ENCODE measurements around the gene CDCA7. TPM values are rescaled to one million over a fixed set of nuclear protein-coding genes. Genes with fewer than 3 reads are reported as not detected.

CDCA7 gene
- polyA plus RNA-seq, 1 of the 3 experiments (the other 2 are of a cell fraction), result 19.1 TPM

DNA sequence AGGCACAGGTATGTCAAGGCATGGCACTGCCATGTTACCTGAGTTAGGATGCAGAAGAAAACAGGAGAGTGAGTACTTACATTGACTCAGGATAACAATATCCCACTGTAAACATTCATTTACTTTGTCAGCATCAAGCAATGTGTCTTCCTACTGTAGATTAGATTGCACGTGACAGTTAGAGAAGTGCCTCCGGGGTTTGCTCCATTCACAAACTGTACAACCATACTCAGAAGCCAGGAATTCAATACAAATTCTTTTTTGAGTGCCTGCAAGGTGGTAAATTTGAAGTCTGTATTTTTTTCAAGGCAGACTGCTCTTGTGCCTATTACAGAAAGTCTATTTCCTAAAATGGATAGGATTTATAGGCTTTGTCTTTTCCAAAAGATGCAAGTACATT is 34.1 kb downstream of the CDCA7 start:
- POLR2A ChIA-PET, result no interaction called here
- H4K20me1 ChIP-seq (ENCODE audit: insufficient read depth), result no peaks in the 10 kb centered on the region

DNA sequence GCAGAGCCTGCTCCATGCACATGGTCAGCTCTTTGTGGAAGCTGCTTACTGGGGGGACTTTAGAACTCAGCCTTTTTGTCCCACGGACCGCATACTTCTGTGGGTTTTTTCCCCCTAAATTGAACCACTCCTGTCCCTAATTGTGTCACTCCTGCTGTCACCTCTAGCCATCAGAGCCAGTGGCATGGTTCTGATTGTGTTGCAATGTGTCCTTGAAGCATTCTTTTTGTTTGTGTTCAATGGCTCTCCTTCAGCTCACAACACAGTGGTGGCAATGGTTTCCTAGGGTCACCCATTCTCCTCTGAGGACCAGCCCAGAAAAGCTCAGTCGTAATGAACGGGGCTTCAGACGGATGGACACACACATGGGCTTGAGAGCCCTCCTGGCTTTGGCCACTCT is 35.4 kb downstream of the CDCA7 start:
- Histone ChIP-seq H3K36me3 (replicated peaks in 1 of 2; ENCODE audit: control insufficient read depth in 1 of 2, insufficient read depth in 2 of 2, low read length in 1 of 2) (no peaks in the 10 kb centered on the region), H4K20me1 (ENCODE audit: insufficient read depth) (no peaks in the 10 kb centered on the region), H3K9me2 (no peaks in the 10 kb centered on the region), H3K4me3 (ENCODE audit: low read depth in 2 of 2, low read length in 1 of 2) (no peak overlapping the region), H3K27me3 (ENCODE audit: insufficient read depth) (peaks cover 5% of the 10 kb centered on the region; the same call in 1 of the 2 replicates), H3K9me3 (no peaks in the 10 kb centered on the region), H3K79me2 (ENCODE audit: insufficient read depth) (no peaks in the 10 kb centered on the region), H3F3A (replicated peaks; ENCODE audit: insufficient read depth) (no peaks in the 10 kb centered on the region), H3K4me1 (ENCODE audit: control insufficient read depth in 1 of 2, insufficient read depth in 2 of 2, low read depth in 1 of 2, low read length in 1 of 2) (no peaks in the 10 kb centered on the region; a peak in 1 of 4 replicates), H2AFZ (ENCODE audit: low read depth) (no peak overlapping the region), H3K4me2 (no peak overlapping the region), H3K27ac (ENCODE audit: low read depth in 2 of 2, low read length in 1 of 2) (no peak overlapping the region), H3K9ac (no peak overlapping the region)
- 94% methylated on average over 5 of the region's 5 CpGs for WGBS (ENCODE audit: low lambda C conversion rate)
- TF ChIP-seq TAF1 (IDR thresholded peaks at IDR 0.05; ENCODE audit: borderline replicate concordance, low read depth, low read length) (no peak), TEAD4 (IDR thresholded peaks at IDR 0.05; ENCODE audit: borderline replicate concordance, insufficient read depth) (no peak)
- TF ChIP-seq, protein P1, sequence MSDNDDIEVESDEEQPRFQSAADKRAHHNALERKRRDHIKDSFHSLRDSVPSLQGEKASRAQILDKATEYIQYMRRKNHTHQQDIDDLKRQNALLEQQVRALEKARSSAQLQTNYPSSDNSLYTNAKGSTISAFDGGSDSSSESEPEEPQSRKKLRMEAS (IDR thresholded peaks at IDR 0.05; ENCODE audit: low read depth), result no peak
- TF ChIP-seq, protein P2, sequence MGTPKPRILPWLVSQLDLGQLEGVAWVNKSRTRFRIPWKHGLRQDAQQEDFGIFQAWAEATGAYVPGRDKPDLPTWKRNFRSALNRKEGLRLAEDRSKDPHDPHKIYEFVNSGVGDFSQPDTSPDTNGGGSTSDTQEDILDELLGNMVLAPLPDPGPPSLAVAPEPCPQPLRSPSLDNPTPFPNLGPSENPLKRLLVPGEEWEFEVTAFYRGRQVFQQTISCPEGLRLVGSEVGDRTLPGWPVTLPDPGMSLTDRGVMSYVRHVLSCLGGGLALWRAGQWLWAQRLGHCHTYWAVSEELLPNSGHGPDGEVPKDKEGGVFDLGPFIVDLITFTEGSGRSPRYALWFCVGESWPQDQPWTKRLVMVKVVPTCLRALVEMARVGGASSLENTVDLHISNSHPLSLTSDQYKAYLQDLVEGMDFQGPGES (IDR thresholded peaks at IDR 0.05; ENCODE audit: low read depth, low read length), result no peak
- ChIA-PET POLR2A (no interaction called here), CTCF (interaction anchor here (0.7 to 1.3 kb wide), 3 partner anchors 10 to 951 kb away, joined by 3 to 5 read pairs (median 4); no protein-coding TSS in a partner anchor)
- DNase-seq, result no peak

More for the DNA sequence above, 34.1 kb downstream of the CDCA7 start:
- Histone ChIP-seq H3K79me2 (ENCODE audit: insufficient read depth) (no peaks in the 10 kb centered on the region), H3K27me3 (ENCODE audit: insufficient read depth) (no peaks in the 10 kb centered on the region), H3K4me1 (ENCODE audit: control insufficient read depth in 1 of 2, insufficient read depth in 2 of 2, low read depth in 1 of 2, low read length in 1 of 2) (no peaks in the 10 kb centered on the region; a peak in 1 of 4 replicates), H3K9me3 (no peaks in the 10 kb centered on the region), H3K36me3 (replicated peaks in 1 of 2; ENCODE audit: control insufficient read depth in 1 of 2, insufficient read depth in 2 of 2, low read length in 1 of 2) (no peaks in the 10 kb centered on the region), H3K9me2 (no peaks in the 10 kb centered on the region), H3F3A (replicated peaks; ENCODE audit: insufficient read depth) (no peaks in the 10 kb centered on the region), H3K4me3 (ENCODE audit: low read depth in 2 of 2, low read length in 1 of 2) (no peak overlapping the region), H2AFZ (ENCODE audit: low read depth) (no peak overlapping the region), H3K4me2 (no peak overlapping the region), H3K9ac (no peak overlapping the region), H3K27ac (ENCODE audit: low read depth in 2 of 2, low read length in 1 of 2) (no peak overlapping the region)
- WGBS (ENCODE audit: low lambda C conversion rate), result 94% methylated on average over 2 of the region's 2 CpGs
- DNase-seq, result no peak
- no peak for TF ChIP-seq RCOR1 (IDR thresholded peaks at IDR 0.05; ENCODE audit: low read length)
- no peak for TF ChIP-seq SIN3A (IDR thresholded peaks at IDR 0.05; ENCODE audit: borderline replicate concordance, low read depth, low read length)
- no peak for TF ChIP-seq GATA2 (CRISPR knock-in tag; IDR thresholded peaks at IDR 0.05)
- CTCF ChIA-PET, result interaction anchor here (1.3 kb wide), 1 partner anchor 952 kb away, joined by 5 read pairs; no protein-coding TSS in a partner anchor

DNA sequence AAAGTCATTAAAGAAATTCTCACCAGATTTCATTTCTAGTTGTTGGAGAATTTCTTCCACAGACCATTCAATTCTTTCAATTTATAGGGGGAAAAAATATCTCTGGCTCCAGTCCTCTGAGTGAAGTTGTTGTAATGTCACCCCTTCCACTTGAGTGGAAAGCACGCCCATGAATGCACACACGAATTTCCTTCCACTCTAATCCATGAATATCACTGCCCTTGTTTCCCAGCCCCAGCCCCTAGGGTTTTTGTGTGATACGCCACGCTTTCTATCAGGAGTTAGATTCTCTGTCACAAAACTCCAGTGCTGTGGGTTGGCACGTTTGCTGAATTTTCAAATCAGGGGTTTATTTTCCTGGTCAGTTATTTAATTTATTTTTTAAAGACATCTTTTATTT is 38.1 kb downstream of the CDCA7 start:
- Histone ChIP-seq H3K4me2 (no peak overlapping the region), H4K20me1 (ENCODE audit: insufficient read depth) (no peaks in the 10 kb centered on the region), H3K27ac (ENCODE audit: low read depth in 2 of 2, low read length in 1 of 2) (no peak overlapping the region), H3K79me2 (ENCODE audit: insufficient read depth) (no peaks in the 10 kb centered on the region), H3K4me3 (ENCODE audit: low read depth in 2 of 2, low read length in 1 of 2) (no peak overlapping the region), H3K4me1 (ENCODE audit: control insufficient read depth in 1 of 2, insufficient read depth in 2 of 2, low read depth in 1 of 2, low read length in 1 of 2) (no peaks in the 10 kb centered on the region), H3K9me2 (no peaks in the 10 kb centered on the region), H3K9ac (no peak overlapping the region), H3K9me3 (no peaks in the 10 kb centered on the region), H3K36me3 (replicated peaks in 1 of 2; ENCODE audit: control insufficient read depth in 1 of 2, insufficient read depth in 2 of 2, low read length in 1 of 2) (no peaks in the 10 kb centered on the region), H3K27me3 (ENCODE audit: insufficient read depth) (peaks cover 9% of the 10 kb centered on the region; the same call in 1 of the 2 replicates), H3F3A (replicated peaks; ENCODE audit: insufficient read depth) (no peaks in the 10 kb centered on the region), H2AFZ (ENCODE audit: low read depth) (no peak overlapping the region)
- POLR2A ChIA-PET, result no interaction called here
- 60% methylated on average over 5 of the region's 5 CpGs for WGBS (ENCODE audit: low lambda C conversion rate)
- TF ChIP-seq SIN3A (IDR thresholded peaks at IDR 0.05; ENCODE audit: borderline replicate concordance, low read depth, low read length), result no peak
- TF ChIP-seq EZH2phosphoT487 (IDR thresholded peaks at IDR 0.05; ENCODE audit: borderline replicate concordance, low read depth), result no peak
- TF ChIP-seq MEF2A (IDR thresholded peaks at IDR 0.05; ENCODE audit: borderline replicate concordance, low read depth), result no peak
- TF ChIP-seq EP300 (IDR thresholded peaks at IDR 0.05; ENCODE audit: borderline replicate concordance in 1 of 2, low read depth in 1 of 2, low read length in 1 of 2), result no peak
- TF ChIP-seq TAF1 (IDR thresholded peaks at IDR 0.05; ENCODE audit: borderline replicate concordance, low read depth, low read length), result no peak
- TF ChIP-seq FOXJ3 (CRISPR knock-in tag; IDR thresholded peaks at IDR 0.05), result no peak
- no peak for TF ChIP-seq FOSL2 (IDR thresholded peaks at IDR 0.05; ENCODE audit: borderline replicate concordance, low read depth)
- no peak for TF ChIP-seq CHD2 (IDR thresholded peaks at IDR 0.05; ENCODE audit: low read length, partially characterized antibody)
- TF ChIP-seq YY1 (IDR thresholded peaks at IDR 0.05; ENCODE audit: low read depth), result no peak
- TF ChIP-seq NRF1 (IDR thresholded peaks at IDR 0.05; ENCODE audit: low read depth, low read length), result no peak
- CTCF ChIA-PET, result no interaction called here
- DNase-seq, result no peak
